IMR-90 (cell line): Measurements from ENCODE around the gene ZNF618. TPM values are rescaled to one million over a fixed set of nuclear protein-coding genes. Genes with fewer than 3 reads are reported as not detected.

Experiments used
- ATAC-seq: fragments of 200-7000 bp; cut with Tn5 transposase; 2 replicates; pipeline ENCODE4 v1.9.1; 2020; ENCODE audit warnings: low read depth, mild to moderate bottlenecking, moderate library complexity
- BruUV-seq: library from RNA; stranded (reverse); fragments of 400-500 nt; replicated peaks from 2 replicates; lab custom pipeline; 2021; lab: Mats Ljungman, UMichigan
- CTCF ChIA-PET: fragments of 300-600 bp; formaldehyde crosslinking; extraction: SDS; loops from one replicate; lab custom pipeline; 2021; ENCODE audit warnings: antibody characterized with exemption; lab: Yijun Ruan, JAX
- POLR2A ChIA-PET: fragments of 300-600 bp; sonication (Branson Sonifier 250); formaldehyde crosslinking; loops from one replicate; lab custom pipeline; 2022; ENCODE audit warnings: antibody characterized with exemption; ENCODE audit not compliant: unreplicated experiment; lab: Charles Lee
- DNase-seq: peaks from one replicate; pipeline ENCODE4 v3.0.0; 2013
- H2AFZ ChIP-seq: replicated peaks from 2 replicates; pipeline ENCODE3; 2013; ENCODE audit warnings: low read length, mild to moderate bottlenecking; ENCODE audit not compliant: poor library complexity
- H2AK5ac ChIP-seq: 2 replicates; pipeline ENCODE4 v1.6.1; 2013; ENCODE audit warnings: low read depth, low read length, inconsistent platforms
- H2AK9ac ChIP-seq: replicated peaks from 2 replicates; pipeline ENCODE3; 2013; ENCODE audit warnings: mild to moderate bottlenecking, low read depth, low read length, moderate library complexity; ENCODE audit not compliant: poor library complexity
- H2BK120ac ChIP-seq: 2 replicates; pipeline ENCODE4 v1.6.1; 2013; ENCODE audit warnings: low read depth, low read length, inconsistent platforms
- H2BK15ac ChIP-seq: 3 replicates; pipeline ENCODE4 v1.6.1; 2013; ENCODE audit warnings: low read depth, low read length, inconsistent platforms
- H2BK20ac ChIP-seq: 2 replicates; pipeline ENCODE4 v1.6.1; 2013; ENCODE audit warnings: low read depth, mild to moderate bottlenecking, inconsistent platforms, low read length, moderate library complexity
- H2BK5ac ChIP-seq: 2 replicates; pipeline ENCODE4 v1.6.1; 2013; ENCODE audit warnings: mild to moderate bottlenecking, low read depth, low read length, inconsistent platforms; ENCODE audit not compliant: poor library complexity, severe bottlenecking
- H3K14ac ChIP-seq: replicated peaks from 2 replicates; pipeline ENCODE4 v1.6.1; 2013; ENCODE audit warnings: low read depth, low read length, inconsistent platforms
- H3K18ac ChIP-seq: 2 replicates; pipeline ENCODE4 v1.6.1; 2013; ENCODE audit warnings: low read depth, low read length, control low read depth
- H3K23ac ChIP-seq: 2 replicates; pipeline ENCODE4 v1.6.1; 2013; ENCODE audit warnings: low read depth, low read length, inconsistent platforms
- H3K27ac ChIP-seq: 2 replicates; pipeline ENCODE4 v1.5.1; 2013; ENCODE audit warnings: mild to moderate bottlenecking, control low read depth, low read length; ENCODE audit not compliant: insufficient read depth
- H3K27me3 ChIP-seq: 2 replicates; pipeline ENCODE4 v1.6.1; 2013; ENCODE audit warnings: low read length; ENCODE audit not compliant: control insufficient read depth, insufficient read depth
- H3K36me3 ChIP-seq: 2 replicates; pipeline ENCODE4 v1.6.1; 2013; ENCODE audit warnings: low read length, mixed read lengths; ENCODE audit not compliant: control insufficient read depth, insufficient read depth
- H3K4ac ChIP-seq: 2 replicates; pipeline ENCODE4 v1.6.1; 2013; ENCODE audit warnings: low read depth, low read length, inconsistent platforms
- H3K4me1 ChIP-seq: 2 replicates; pipeline ENCODE4 v1.6.1; 2013; ENCODE audit warnings: low read length, mixed read lengths; ENCODE audit not compliant: control insufficient read depth, insufficient read depth
- H3K4me2 ChIP-seq: 2 replicates; pipeline ENCODE4 v1.6.1; 2013; ENCODE audit warnings: low read depth, mild to moderate bottlenecking, control low read depth, low read length, moderate library complexity
- H3K4me3 ChIP-seq: 2 replicates; pipeline ENCODE4 v1.5.1; 2013; ENCODE audit warnings: low read depth, mild to moderate bottlenecking, control low read depth, low read length, moderate library complexity; ENCODE audit not compliant: insufficient read depth
- H3K56ac ChIP-seq: 2 replicates; pipeline ENCODE4 v1.6.1; 2013; ENCODE audit warnings: low read length, inconsistent platforms; ENCODE audit not compliant: insufficient read depth; ENCODE audit errors: extremely low read depth
- H3K79me1 ChIP-seq, 2 experiments: 2 replicates each; pipeline ENCODE4 v1.6.1; 2013; ENCODE audit warnings: low read length in 2 of 2, inconsistent platforms in 1 of 2, low read depth in 1 of 2
- H3K9ac ChIP-seq: 2 replicates; pipeline ENCODE4 v1.6.1; 2013; ENCODE audit warnings: low read depth, low read length, control low read depth
- H3K9me1 ChIP-seq: 2 replicates; pipeline ENCODE4 v1.6.1; 2013; ENCODE audit warnings: low read length, inconsistent platforms; ENCODE audit not compliant: insufficient read depth
- H3K9me3 ChIP-seq: 2 replicates; pipeline ENCODE4 v1.6.1; 2013; ENCODE audit warnings: low read length; ENCODE audit not compliant: control insufficient read depth, insufficient read depth
- H4K20me1 ChIP-seq: 2 replicates; pipeline ENCODE4 v1.6.1; 2013; ENCODE audit warnings: low read length, inconsistent platforms; ENCODE audit not compliant: insufficient read depth
- H4K5ac ChIP-seq: 2 replicates; pipeline ENCODE4 v1.6.1; 2013; ENCODE audit warnings: mild to moderate bottlenecking, low read depth, low read length, control low read depth
- H4K8ac ChIP-seq, 2 experiments: 2 replicates each; pipeline ENCODE4 v1.6.1; 2013; ENCODE audit warnings: low read depth in 2 of 2, low read length in 2 of 2, control low read depth in 1 of 2, inconsistent platforms in 1 of 2
- H4K91ac ChIP-seq: 2 replicates; pipeline ENCODE4 v1.6.1; 2013; ENCODE audit warnings: low read depth, low read length, inconsistent platforms; ENCODE audit not compliant: insufficient read depth
- BHLHE40 ChIP-seq: fragments of 150-350 bp; IDR thresholded peaks from 2 replicates; pipeline ENCODE4 v1.6.1; 2016; ENCODE audit warnings: mild to moderate bottlenecking, low read depth, low read length
- CEBPB ChIP-seq: IDR thresholded peaks from 2 replicates; pipeline ENCODE4 v1.6.1; 2012; ENCODE audit warnings: low read depth, low read length, improper control_type of control experiment
- CHD1 ChIP-seq: IDR thresholded peaks from 2 replicates; pipeline ENCODE4 v1.6.1; 2012; ENCODE audit warnings: low read depth, low read length, improper control_type of control experiment
- FOS ChIP-seq: fragments of 150-350 bp; IDR thresholded peaks from 2 replicates; pipeline ENCODE4 v1.6.1; 2016; ENCODE audit warnings: low read depth, low read length
- MAFK ChIP-seq: IDR thresholded peaks from 2 replicates; pipeline ENCODE4 v1.6.1; 2012; ENCODE audit warnings: low read depth, low read length, improper control_type of control experiment
- MAZ ChIP-seq: IDR thresholded peaks from 2 replicates; pipeline ENCODE4 v1.6.1; 2012; ENCODE audit warnings: low read depth, mild to moderate bottlenecking, low read length, improper control_type of control experiment, moderate library complexity, borderline replicate concordance
- MXI1 ChIP-seq: IDR thresholded peaks from 2 replicates; pipeline ENCODE4 v1.6.1; 2012; ENCODE audit warnings: low read depth, mild to moderate bottlenecking, low read length, moderate library complexity, borderline replicate concordance
- NFE2L2 ChIP-seq: fragments of 150-350 bp; IDR thresholded peaks from 2 replicates; pipeline ENCODE4 v1.6.1; 2016; ENCODE audit warnings: low read depth, mild to moderate bottlenecking, low read length
- POLR2A ChIP-seq: IDR thresholded peaks from 2 replicates; pipeline ENCODE4 v1.6.1; 2012; ENCODE audit warnings: mild to moderate bottlenecking, low read depth, low read length
- RAD21 ChIP-seq: IDR thresholded peaks from 2 replicates; pipeline ENCODE4 v1.6.1; 2012; ENCODE audit warnings: low read length, improper control_type of control experiment
- RCOR1 ChIP-seq: IDR thresholded peaks from 2 replicates; pipeline ENCODE4 v1.6.1; 2012; ENCODE audit warnings: mild to moderate bottlenecking, low read length, improper control_type of control experiment; ENCODE audit not compliant: insufficient replicate concordance
- RFX5 ChIP-seq: IDR thresholded peaks from 2 replicates; pipeline ENCODE4 v1.8.0; 2012; ENCODE audit warnings: low read depth, mild to moderate bottlenecking, low read length, moderate library complexity
- SMC3 ChIP-seq: fragments of 150-350 bp; IDR thresholded peaks from 2 replicates; pipeline ENCODE4 v1.6.1; 2016; ENCODE audit warnings: low read depth, mild to moderate bottlenecking, antibody characterized with exemption, low read length, moderate library complexity
- WGBS, 2 experiments: methylation state at CpG; one replicate each; pipeline versions ENCODE4 v1.1.5 to v1.1.7; 2013; ENCODE audit warnings: missing lambda C conversion rate in 2 of 2; ENCODE audit not compliant: insufficient read length in 1 of 2; ENCODE audit errors: extremely low coverage in 2 of 2; 5-methylcytosine and 5-hydroxymethylcytosine counted together
- dilution Hi-C: fragments of 300-500 bp; cut with HindIII; formaldehyde crosslinking; loops from one replicate; pipeline ENCODE4 v1.14.3; 2018; ENCODE audit warnings: low sequenced_read_pairs; ENCODE audit not compliant: unreplicated experiment
- in situ Hi-C: fragments of 300-500 bp; cut with MboI; formaldehyde crosslinking; loops from 3 replicates; pipeline ENCODE4 v1.14.3; 2019; ENCODE audit warnings: low sequenced_read_pairs, inconsistent platforms, mixed read lengths
- intact Hi-C: fragments of 100-400 bp; cut with micrococcal nuclease; formaldehyde crosslinking; loops from 2 replicates; pipeline ENCODE4 v1.10.0; 2022
- polyA plus RNA-seq, 3 experiments: library from polyadenylated mRNA; depleted of rRNA; stranded (reverse); fragments of >200 nt; gene quantifications; 2 replicates each; pipeline ENCODE4 v1.2.3, GENCODE V29; 2012; ENCODE audit warnings: low replicate concordance in 1 of 3
- total RNA-seq: library from RNA; depleted of rRNA; stranded (reverse); fragments of >200 nt; gene quantifications from 2 replicates; pipeline ENCODE4 v1.2.3, GENCODE V29; 2012
- TF ChIP-seq, protein P1 (sequence below): fragments of 150-350 bp; IDR thresholded peaks from 2 replicates; pipeline ENCODE4 v1.6.1; 2017; ENCODE audit warnings: mild to moderate bottlenecking, antibody characterized with exemption, low read length, low read depth
- TF ChIP-seq, protein P2 (sequence below): fragments of 150-350 bp; IDR thresholded peaks from 2 replicates; pipeline ENCODE4 v1.6.1; 2016; ENCODE audit warnings: low read depth, mild to moderate bottlenecking, low read length, moderate library complexity, borderline replicate concordance
- TF ChIP-seq, protein P3 (sequence below): conservative IDR thresholded peaks from 2 replicates; pipeline ENCODE4 v1.5.1; 2012; ENCODE audit warnings: mild to moderate bottlenecking, low read depth, low read length, improper control_type of control experiment

The ZNF618 gene
- total and polyA plus RNA-seq, 2 of the 4 experiments (the other 2 are of a cell fraction) = 8.2 to 9.4 TPM

DNA sequence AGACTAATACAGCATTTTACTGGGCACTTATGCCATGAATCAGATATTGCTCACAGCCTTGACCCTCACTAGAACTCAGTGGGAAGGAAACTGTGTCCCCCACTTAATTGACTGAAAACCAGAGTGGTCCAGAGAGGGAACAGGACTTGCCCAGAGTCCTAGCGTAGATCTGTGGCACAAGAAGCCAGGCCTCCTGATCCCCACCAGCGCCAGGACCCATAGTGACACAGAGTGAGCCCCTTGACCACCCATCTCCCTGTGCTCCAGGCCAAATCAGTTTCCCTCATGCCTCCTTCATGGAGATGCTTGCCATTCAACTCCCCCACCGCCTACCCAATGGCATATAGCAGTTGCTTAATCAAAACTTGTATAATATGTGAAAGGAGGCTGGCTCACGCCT is 214.7 kb downstream of the ZNF618 start:
- H2AK9ac ChIP-seq = no peak overlapping the region
- POLR2A ChIA-PET = no interaction called here
- dilution Hi-C loops = no loop called here

More for the DNA sequence above, 214.7 kb downstream of the ZNF618 start:
- no peak overlapping the region for H3K9ac ChIP-seq
- H3K9me3 ChIP-seq = 0 out of 2 replicates have a peak, but pooled peaks cover 2% of the 10 kb centered on the region
- intact Hi-C loops = no loop called here
- H3K4me2 ChIP-seq = no peak overlapping the region
- H3K18ac ChIP-seq = no peak overlapping the region
- DNase-seq (no peak), ATAC-seq (no peak)
- H2BK15ac ChIP-seq = no peak overlapping the region
- no peak overlapping the region for H3K14ac ChIP-seq
- no peaks in the 10 kb centered on the region for H3K36me3 ChIP-seq
- no peaks in the 10 kb centered on the region for H3K79me1 ChIP-seq
- H2AFZ ChIP-seq = no peak overlapping the region
- no peaks in the 10 kb centered on the region for H3K4me1 ChIP-seq
- no peak overlapping the region for H4K8ac ChIP-seq
- no peak overlapping the region for H3K23ac ChIP-seq
- H4K5ac ChIP-seq = no peak overlapping the region
- no peak overlapping the region for H3K4ac ChIP-seq
- H4K20me1 ChIP-seq = no peaks in the 10 kb centered on the region
- H2AK5ac ChIP-seq = no peak overlapping the region
- TF ChIP-seq FOS (no peak), MXI1 (no peak), RCOR1 (no peak), CHD1 (no peak), RFX5 (no peak), NFE2L2 (no peak), CEBPB (no peak), MAZ (no peak), POLR2A (no peak), RAD21 (no peak), SMC3 (no peak), MAFK (no peak), BHLHE40 (no peak)
- TF ChIP-seq, protein P1, sequence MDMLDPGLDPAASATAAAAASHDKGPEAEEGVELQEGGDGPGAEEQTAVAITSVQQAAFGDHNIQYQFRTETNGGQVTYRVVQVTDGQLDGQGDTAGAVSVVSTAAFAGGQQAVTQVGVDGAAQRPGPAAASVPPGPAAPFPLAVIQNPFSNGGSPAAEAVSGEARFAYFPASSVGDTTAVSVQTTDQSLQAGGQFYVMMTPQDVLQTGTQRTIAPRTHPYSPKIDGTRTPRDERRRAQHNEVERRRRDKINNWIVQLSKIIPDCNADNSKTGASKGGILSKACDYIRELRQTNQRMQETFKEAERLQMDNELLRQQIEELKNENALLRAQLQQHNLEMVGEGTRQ = no peak
- TF ChIP-seq, protein P2, sequence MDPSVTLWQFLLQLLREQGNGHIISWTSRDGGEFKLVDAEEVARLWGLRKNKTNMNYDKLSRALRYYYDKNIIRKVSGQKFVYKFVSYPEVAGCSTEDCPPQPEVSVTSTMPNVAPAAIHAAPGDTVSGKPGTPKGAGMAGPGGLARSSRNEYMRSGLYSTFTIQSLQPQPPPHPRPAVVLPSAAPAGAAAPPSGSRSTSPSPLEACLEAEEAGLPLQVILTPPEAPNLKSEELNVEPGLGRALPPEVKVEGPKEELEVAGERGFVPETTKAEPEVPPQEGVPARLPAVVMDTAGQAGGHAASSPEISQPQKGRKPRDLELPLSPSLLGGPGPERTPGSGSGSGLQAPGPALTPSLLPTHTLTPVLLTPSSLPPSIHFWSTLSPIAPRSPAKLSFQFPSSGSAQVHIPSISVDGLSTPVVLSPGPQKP = no peak
- TF ChIP-seq, protein P3, sequence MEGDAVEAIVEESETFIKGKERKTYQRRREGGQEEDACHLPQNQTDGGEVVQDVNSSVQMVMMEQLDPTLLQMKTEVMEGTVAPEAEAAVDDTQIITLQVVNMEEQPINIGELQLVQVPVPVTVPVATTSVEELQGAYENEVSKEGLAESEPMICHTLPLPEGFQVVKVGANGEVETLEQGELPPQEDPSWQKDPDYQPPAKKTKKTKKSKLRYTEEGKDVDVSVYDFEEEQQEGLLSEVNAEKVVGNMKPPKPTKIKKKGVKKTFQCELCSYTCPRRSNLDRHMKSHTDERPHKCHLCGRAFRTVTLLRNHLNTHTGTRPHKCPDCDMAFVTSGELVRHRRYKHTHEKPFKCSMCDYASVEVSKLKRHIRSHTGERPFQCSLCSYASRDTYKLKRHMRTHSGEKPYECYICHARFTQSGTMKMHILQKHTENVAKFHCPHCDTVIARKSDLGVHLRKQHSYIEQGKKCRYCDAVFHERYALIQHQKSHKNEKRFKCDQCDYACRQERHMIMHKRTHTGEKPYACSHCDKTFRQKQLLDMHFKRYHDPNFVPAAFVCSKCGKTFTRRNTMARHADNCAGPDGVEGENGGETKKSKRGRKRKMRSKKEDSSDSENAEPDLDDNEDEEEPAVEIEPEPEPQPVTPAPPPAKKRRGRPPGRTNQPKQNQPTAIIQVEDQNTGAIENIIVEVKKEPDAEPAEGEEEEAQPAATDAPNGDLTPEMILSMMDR = no peak
- WGBS, 2 experiments = no CpG with 5 or more reads among the region's 4 CpGs
- H3K4me3 ChIP-seq = no peak overlapping the region
- H4K91ac ChIP-seq = no peak overlapping the region
- peaks cover 67% of the 10 kb centered on the region for H3K27me3 ChIP-seq
- BruUV-seq = no TSS peak
- H2BK5ac ChIP-seq = no peak overlapping the region
- no peak overlapping the region for H2BK20ac ChIP-seq
- no peak overlapping the region for H3K56ac ChIP-seq
- in situ Hi-C loops = no loop called here
- H3K9me1 ChIP-seq = no peaks in the 10 kb centered on the region
- CTCF ChIA-PET = no interaction called here
- H2BK120ac ChIP-seq = no peak overlapping the region
- no peak overlapping the region for H3K27ac ChIP-seq
